GM10266 (cell line): ENCODE results near the gene RBM5.

ENCODE experiments used
- DNase-seq: peaks from one replicate; pipeline ENCODE4 v3.0.0; 2012; ENCODE audit errors: extremely low spot score
- CTCF ChIP-seq: IDR thresholded peaks from 2 replicates; pipeline ENCODE4 v1.5.1; 2012; ENCODE audit warnings: mild to moderate bottlenecking, low read depth; ENCODE audit not compliant: control insufficient read depth, insufficient read depth; ENCODE audit errors: missing control alignments

The RBM5 gene

GRCh38 chr3:50140990-50141389 lies 52.3 kb downstream of the RBM5 start:
- TF ChIP-seq CTCF, result no peak
- DNase-seq, result no peak

GRCh38 chr3:50146316-50146901 lies 57.7 kb downstream of the RBM5 start:
- TF ChIP-seq CTCF, result no peak

DNA sequence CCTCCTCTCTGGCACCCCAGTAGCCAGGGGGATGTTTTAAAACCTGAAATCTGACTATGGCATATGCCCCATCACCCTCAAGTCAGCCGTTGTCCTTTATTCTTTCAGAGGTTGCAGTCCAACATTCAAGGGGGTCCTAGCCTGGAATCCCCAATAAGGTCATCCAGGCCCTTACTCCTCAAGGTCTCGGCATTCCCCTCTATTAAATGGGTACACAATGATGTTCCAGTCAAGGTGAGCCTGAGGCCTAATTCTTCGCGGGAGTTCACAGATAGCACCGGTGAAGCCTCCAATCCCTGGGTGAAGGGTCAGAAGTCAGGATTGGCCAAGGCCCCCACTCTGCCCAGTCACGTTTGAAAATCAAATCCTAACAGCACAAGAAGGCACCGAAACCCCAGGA lies 58.3 kb downstream of the RBM5 start:
- no peak for TF ChIP-seq CTCF
- no peak for DNase-seq

More at GRCh38 chr3:50146316-50146901, 57.7 kb downstream of the RBM5 start:
- no peak for DNase-seq

- TF ChIP-seq CTCF, result no peak
- DNase-seq, result no peak
Observed at GRCh38 chr3:50147447-50147846, 58.7 kb downstream of the RBM5 start.

- no peak for DNase-seq
- no peak for TF ChIP-seq CTCF
Observed at GRCh38 chr3:50147861-50148260, 59.1 kb downstream of the RBM5 start.

DNA sequence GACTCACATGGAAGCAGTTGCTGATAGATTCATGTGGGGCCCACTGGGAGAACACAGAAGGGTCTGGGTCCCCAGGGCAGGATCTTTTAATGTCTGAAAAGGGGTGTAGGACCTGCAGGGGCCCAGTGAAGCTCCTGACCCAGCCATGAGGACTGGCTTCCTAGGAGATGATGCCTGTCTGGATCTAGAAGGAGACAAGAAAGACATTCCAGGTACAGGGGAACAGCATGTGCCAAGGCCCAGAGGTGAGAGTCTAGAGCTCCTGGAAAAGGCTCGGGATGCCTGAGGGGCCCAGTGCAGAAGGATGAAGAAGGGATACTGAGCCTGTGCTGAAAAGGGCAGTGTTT lies 61.7 kb downstream of the RBM5 start:
- no peak for DNase-seq
- no peak for TF ChIP-seq CTCF

GRCh38 chr3:50150863-50151686 lies 62.4 kb downstream of the RBM5 start:
- no peak for DNase-seq

More at GRCh38 chr3:50150863-50151686, 62.4 kb downstream of the RBM5 start:
- TF ChIP-seq CTCF, result no peak
